Stimulated activated CD4-positive, alpha-beta T cell treated with anti-CD3 and anti-CD28 coated beads, TNF-alpha, amount 100 ng/mL, for 1 hour (primary cell): Measurements from ENCODE around the gene C8G.

Experiments used
- DNase-seq, 3 donors: peaks; one replicate each; pipeline ENCODE4 v3.0.0-alpha.2; 2020; ENCODE audit warnings: low read depth in 3 of 3, low spot score in 1 of 3

Gene C8G

DNA sequence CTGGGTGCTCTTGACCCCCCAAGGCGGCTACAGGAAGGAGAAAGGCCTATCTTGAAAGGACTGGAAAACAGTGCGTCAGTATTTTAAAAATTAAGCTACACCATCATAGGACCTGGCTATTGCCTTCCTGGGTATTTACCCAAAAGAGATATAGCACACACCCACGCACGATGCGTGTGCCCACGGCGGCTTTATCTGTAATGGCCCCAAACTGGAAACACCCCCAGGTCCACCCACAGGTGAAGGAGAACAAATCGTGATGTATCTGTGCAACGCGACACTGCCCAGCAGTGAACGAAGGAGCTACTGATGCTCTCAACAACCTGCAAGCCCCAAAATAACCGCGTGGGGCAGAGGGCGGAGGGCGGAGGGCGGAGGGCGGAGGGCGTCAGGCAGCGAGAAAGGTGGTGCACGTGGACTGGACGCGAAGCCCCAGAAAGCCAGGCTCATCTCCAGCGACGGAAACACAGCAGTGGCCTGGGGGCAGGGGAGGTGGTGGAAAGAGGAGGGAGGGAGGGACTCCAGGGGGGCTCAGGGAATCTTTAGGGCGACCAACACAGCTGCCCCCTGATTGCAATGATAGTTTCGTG is 19.9 kb downstream of the C8G start:
- no peak for DNase-seq

- DNase-seq: no peak
Measured at GRCh38 chr9:136965771-136966484, 20.9 kb downstream of the C8G start.

GRCh38 chr9:136968333-136969127 is 23.5 kb downstream of the C8G start:
- no peak for DNase-seq

DNA sequence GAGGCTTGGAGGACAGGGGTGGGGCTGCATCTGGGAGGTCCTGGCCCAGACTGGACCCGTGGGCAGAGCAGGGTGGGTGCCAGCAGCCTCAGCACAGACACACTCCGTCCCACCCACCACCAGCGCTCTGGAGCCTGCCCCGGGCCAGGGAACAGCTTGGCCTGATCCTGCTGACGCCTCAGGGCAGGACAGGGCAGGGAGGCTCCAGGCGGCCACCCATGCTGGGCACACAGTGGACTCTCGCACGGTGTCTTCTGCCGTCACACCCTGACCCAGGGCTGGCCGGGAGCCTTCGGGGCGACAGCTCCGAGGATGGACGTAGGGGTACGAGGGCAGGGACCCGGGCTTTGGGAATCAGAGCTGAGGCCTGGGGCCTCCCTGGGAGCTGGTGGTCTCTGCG is 24.1 kb downstream of the C8G start:
- DNase-seq: no peak

DNA sequence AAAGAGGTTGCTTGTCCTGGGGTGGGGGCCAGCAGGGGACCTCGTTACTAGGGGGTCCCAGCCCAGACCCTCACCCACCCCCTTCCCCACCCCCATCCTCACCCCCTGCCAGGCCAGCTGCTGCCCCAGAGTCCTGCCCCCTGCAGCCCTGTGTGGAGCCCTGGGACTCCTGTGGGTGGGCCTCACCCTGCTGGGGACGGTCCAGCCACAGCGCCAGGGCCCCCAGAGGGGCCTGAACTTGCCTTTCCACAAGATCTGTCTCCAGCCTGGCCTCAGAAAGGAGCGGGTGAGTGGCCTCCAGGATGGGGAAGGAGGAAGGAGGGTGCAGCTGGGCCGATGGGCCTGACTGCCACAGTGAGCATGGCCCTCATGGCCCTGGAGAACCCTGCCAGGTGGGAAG is 24.7 kb downstream of the C8G start:
- no peak for DNase-seq

DNA sequence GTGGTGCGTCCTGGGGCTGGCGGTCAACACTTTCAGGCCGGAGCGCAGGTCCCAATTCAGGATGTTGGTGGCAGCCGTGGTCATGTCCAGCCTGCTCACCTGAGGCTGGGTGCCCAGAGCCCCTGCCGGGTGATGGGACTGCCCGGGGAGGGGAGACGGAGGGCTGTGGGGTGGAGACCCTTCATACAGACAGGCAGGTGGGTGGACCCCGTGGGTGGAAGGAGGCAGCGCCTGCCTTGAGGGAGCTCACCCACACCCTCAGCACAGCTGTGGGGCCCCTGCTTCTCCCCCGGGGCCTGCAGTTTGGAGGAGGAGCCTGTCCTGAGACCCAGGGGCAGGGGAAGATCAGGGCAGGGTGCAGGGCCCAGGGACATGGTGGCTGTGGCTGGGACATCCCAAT is 25.3 kb downstream of the C8G start:
- DNase-seq: no peak

DNA sequence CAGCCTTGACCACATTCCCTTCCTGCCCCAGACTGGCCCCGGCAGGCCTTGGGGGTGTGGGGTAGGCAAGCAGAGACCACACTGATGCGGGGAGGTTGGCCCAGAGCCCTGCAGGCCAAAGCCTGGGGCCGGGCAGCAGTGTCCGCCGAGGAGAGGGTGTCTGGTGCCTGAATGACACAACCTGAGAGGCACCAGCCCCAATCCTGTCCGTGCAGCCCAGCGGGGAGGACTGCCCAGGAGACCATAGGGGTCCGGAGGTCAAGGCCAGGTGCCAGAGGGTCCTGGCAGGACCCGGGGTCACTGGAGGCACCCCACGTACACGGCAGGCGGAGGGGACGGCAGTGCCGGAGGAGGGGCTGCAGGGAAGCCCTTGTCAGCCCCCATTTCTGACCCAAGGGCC is 26.7 kb downstream of the C8G start:
- DNase-seq: no peak

- DNase-seq: no peak
Measured at GRCh38 chr9:136972335-136972734, 27.3 kb downstream of the C8G start.

DNA sequence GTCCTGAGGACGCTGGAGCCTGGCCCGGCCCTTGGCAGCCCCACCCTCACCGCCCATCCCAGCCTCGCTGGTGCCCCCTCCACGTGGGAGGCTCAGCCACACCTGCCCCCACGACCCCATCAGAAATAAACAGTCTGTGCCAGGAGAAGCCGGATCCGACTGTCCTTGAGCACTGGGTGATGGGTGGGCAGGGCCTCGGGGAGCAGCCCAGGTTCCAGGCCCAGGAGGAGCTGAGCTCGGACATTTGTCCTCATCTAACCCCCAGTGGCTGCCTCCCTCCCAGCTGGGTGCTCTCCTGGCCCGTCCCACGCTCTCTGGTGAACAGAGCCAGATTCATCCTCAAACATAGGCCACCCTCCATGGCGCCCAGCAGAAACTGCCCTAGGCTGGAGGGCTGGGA is 27.7 kb downstream of the C8G start:
- DNase-seq: no peak

DNA sequence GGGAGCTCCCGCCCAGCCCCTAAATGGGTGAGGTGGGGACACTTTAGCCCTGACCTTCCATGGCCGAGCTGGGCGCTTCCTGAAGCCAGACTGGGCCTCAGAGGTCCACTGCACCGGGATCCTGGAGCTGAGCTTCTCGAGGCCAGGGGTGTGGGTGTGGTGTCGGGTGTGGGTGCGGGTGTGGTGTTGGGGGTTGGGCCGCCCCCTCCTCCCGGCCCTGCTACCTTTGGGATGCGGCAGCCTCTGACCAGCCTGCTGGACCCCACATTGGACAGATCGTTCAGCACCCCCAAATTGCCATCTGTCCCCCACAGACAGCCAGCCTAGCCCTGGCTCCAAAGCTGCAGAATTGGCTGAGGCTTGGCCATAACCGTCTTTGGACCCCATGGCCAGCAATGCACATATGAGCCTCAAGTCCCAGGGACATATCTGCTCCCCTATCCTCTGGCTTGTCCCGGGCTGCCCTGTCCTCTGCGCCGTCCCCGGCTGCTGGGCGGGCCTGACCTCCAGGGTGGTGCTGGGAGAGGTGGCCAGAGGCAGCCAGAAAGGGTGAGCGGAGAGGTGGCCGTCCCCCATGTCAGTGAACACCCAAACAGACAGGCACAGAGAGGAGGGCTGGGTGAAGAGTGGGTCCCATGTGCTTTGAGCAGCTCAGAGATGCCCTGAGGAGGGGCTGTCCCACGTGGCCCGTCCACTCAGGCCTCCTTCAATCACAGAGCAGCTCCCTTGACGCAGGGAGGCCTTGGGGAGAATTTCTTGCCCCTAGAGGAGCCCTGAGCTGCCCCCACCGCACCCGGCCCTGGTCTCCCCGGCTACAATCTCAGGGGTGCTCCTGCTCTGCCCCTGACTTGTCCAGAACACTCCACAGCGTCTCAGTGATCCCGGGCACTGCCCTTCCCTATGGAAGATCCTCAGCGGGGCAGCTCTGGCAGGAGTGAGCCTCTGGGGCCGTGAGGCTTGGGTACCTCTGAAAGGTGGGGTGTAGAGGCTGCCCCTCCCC is 28.9 kb downstream of the C8G start:
- DNase-seq: no peak

GRCh38 chr9:136974817-136975535 is 29.9 kb downstream of the C8G start:
- no peak for DNase-seq

DNA sequence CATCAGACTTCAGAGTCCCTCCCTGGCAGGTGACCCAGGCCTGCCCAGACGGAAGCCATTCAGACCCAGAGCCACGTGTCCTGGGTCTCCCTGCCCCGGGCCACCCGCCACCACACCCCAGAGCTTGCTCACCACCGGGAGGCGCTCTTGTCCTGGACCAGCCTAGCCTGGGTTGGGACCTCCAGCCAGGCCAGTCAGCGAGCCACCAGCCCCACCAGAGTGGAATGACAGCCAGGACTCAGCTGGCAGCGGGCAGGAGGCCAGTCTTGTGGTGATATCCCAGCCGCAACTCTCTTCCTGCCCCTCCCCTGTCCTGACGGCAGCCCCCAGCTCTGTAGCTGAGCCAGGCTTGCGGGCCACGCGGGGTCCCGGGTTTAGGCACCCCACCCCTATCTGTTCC is 30.6 kb downstream of the C8G start:
- DNase-seq: no peak

GRCh38 chr9:136977223-136977622 is 32.2 kb downstream of the C8G start, which contains the start of gene PTGDS:
Gene PTGDS (plus strand): TSS chr9:136977504. CDS start chr9:136977579, 75 bp downstream.
- no peak for DNase-seq

- DNase-seq: no peak
Measured at GRCh38 chr9:136977649-136978072, 32.6 kb downstream of the C8G start.

- peak; percentile 35 to 50 (median 45) for DNase-seq
Measured at GRCh38 chr9:136978073-136978864, 33.2 kb downstream of the C8G start.

DNA sequence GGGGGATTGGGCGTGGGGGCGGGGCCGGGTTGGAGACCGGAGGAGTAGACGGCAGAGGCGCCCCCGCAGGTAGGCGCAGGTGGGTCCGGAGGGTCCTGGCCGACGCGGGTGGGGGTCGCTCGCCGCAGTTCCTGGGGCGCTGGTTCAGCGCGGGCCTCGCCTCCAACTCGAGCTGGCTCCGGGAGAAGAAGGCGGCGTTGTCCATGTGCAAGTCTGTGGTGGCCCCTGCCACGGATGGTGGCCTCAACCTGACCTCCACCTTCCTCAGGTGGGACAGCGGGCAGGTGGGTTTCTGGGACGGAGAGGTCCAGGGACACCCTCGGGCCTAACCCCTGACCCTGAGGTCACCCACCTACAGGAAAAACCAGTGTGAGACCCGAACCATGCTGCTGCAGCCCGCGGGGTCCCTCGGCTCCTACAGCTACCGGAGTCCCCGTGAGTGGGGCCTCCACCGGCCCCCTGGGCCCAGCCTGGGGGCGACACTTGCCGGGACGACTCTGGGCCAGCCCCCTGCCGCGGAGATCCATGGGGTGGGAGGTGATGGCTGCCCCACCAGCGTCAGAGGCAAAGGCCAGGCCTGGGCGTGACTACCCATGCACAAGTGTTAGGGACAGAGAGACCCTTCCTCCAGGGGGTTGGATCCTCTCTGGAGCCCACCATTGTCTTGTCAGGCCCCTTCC is 34.0 kb downstream of the C8G start:
- no peak for DNase-seq

GRCh38 chr9:136979769-136980587 is 34.9 kb downstream of the C8G start:
- DNase-seq: no peak
